PC-9 (cell line): Measurements from ENCODE around the gene FAM83D.

ENCODE experiments used
- CTCF ChIP-seq: fragments of 200-600 bp; sonication (generic); conservative IDR thresholded peaks from 2 replicates; pipeline ENCODE4 v1.6.1; 2017; ENCODE audit warnings: mixed run types, antibody characterized with exemption, mild to moderate bottlenecking, moderate library complexity
- EZH2 ChIP-seq: fragments of 200-600 bp; sonication (generic); IDR thresholded peaks from 2 replicates; pipeline ENCODE4 v1.8.0; 2017; ENCODE audit warnings: antibody characterized with exemption, low read depth

- TF ChIP-seq CTCF: no peak
- TF ChIP-seq EZH2: no peak
Measured at GRCh38 chr20:38892091-38892981, 33.9 kb upstream of the FAM83D start.
